WTC11 (cell line): ENCODE results near the gene SLC10A6. TPM values are rescaled to one million over a fixed set of nuclear protein-coding genes. Genes with fewer than 3 reads are reported as not detected.

Source experiments
- ATF2 ChIP-seq: sonication (generic); formaldehyde crosslinking; IDR thresholded peaks from 2 replicates; pipeline ENCODE4 v1.8.1; 2022; ENCODE audit warnings: low read depth, missing genetic modification reagents, borderline replicate concordance
- CTCF ChIP-seq: fragments of 200-600 bp; IDR thresholded peaks from 2 replicates; pipeline ENCODE4 v1.8.0; 2022; ENCODE audit warnings: antibody characterized with exemption
- ELF4 ChIP-seq: sonication (generic); formaldehyde crosslinking; IDR thresholded peaks from 2 replicates; pipeline ENCODE4 v1.8.1; 2022; ENCODE audit warnings: low read depth, mild to moderate bottlenecking, moderate library complexity, missing genetic modification reagents
- ETV6 ChIP-seq: sonication (generic); formaldehyde crosslinking; IDR thresholded peaks from 2 replicates; pipeline ENCODE4 v1.8.1; 2022; ENCODE audit warnings: mild to moderate bottlenecking, missing genetic modification reagents
- FOXJ3 ChIP-seq: sonication (generic); formaldehyde crosslinking; IDR thresholded peaks from 2 replicates; pipeline ENCODE4 v1.9.0; 2021; ENCODE audit warnings: missing genetic modification reagents, mild to moderate bottlenecking, borderline replicate concordance
- GABPB1 ChIP-seq: sonication (generic); formaldehyde crosslinking; IDR thresholded peaks from 2 replicates; pipeline ENCODE4 v1.8.1; 2023; ENCODE audit warnings: mild to moderate bottlenecking, missing genetic modification reagents
- GTF2I ChIP-seq: fragments of 250-450 bp; sonication (Bioruptor Pico); conservative IDR thresholded peaks from 2 replicates; pipeline ENCODE4 v1.4.0; 2021; ENCODE audit warnings: mild to moderate bottlenecking
- HMGA2 ChIP-seq: fragments of 250-450 bp; sonication (Bioruptor Pico); IDR thresholded peaks from 2 replicates; pipeline ENCODE4 v1.4.0; 2021; ENCODE audit warnings: mild to moderate bottlenecking, moderate library complexity
- IRF2 ChIP-seq: sonication (generic); formaldehyde crosslinking; IDR thresholded peaks from 2 replicates; pipeline ENCODE4 v1.8.0; 2022; ENCODE audit warnings: low read depth, missing genetic modification reagents, borderline replicate concordance
- MYBL2 ChIP-seq: sonication (generic); formaldehyde crosslinking; IDR thresholded peaks from 2 replicates; pipeline ENCODE4 v1.8.1; 2023; ENCODE audit warnings: mild to moderate bottlenecking, moderate library complexity, missing genetic modification reagents
- NFATC4 ChIP-seq: fragments of 250-450 bp; sonication (Bioruptor Pico); IDR thresholded peaks from 2 replicates; pipeline ENCODE4 v1.9.0; 2021; ENCODE audit warnings: mild to moderate bottlenecking
- RORB ChIP-seq: fragments of 250-450 bp; sonication (Bioruptor Pico); IDR thresholded peaks from 2 replicates; pipeline ENCODE4 v1.9.0; 2021; ENCODE audit warnings: mild to moderate bottlenecking
- SOX15 ChIP-seq: fragments of 250-450 bp; sonication (Bioruptor Pico); IDR thresholded peaks from 2 replicates; pipeline ENCODE4 v1.9.0; 2021; ENCODE audit warnings: mild to moderate bottlenecking
- SP1 ChIP-seq: sonication (generic); formaldehyde crosslinking; conservative IDR thresholded peaks from 2 replicates; pipeline ENCODE4 v1.8.1; 2022; ENCODE audit warnings: missing genetic modification reagents
- ZBTB21 ChIP-seq: sonication (generic); formaldehyde crosslinking; IDR thresholded peaks from 2 replicates; pipeline ENCODE4 v1.8.1; 2023; ENCODE audit warnings: mild to moderate bottlenecking, missing genetic modification reagents, borderline replicate concordance
- ZBTB43 ChIP-seq: sonication (generic); formaldehyde crosslinking; IDR thresholded peaks from 2 replicates; pipeline ENCODE4 v1.8.1; 2023; ENCODE audit warnings: mild to moderate bottlenecking, missing genetic modification reagents
- ZNF219 ChIP-seq: sonication (generic); formaldehyde crosslinking; IDR thresholded peaks from 2 replicates; pipeline ENCODE4 v1.8.0; 2023; ENCODE audit warnings: missing genetic modification reagents, mild to moderate bottlenecking, borderline replicate concordance
- ZNF232 ChIP-seq: sonication (generic); formaldehyde crosslinking; IDR thresholded peaks from 2 replicates; pipeline ENCODE4 v1.8.0; 2022; ENCODE audit warnings: mild to moderate bottlenecking, missing genetic modification reagents
- ZNF317 ChIP-seq: sonication (generic); formaldehyde crosslinking; IDR thresholded peaks from 2 replicates; pipeline ENCODE4 v1.8.1; 2023; ENCODE audit warnings: low read depth, mild to moderate bottlenecking, moderate library complexity, missing genetic modification reagents, borderline replicate concordance
- ZNF396 ChIP-seq: fragments of 250-450 bp; sonication (Bioruptor Pico); IDR thresholded peaks from 2 replicates; pipeline ENCODE4 v1.8.0; 2021; ENCODE audit warnings: mild to moderate bottlenecking, moderate library complexity, borderline replicate concordance
- ZNF416 ChIP-seq: fragments of 250-450 bp; sonication (Bioruptor Pico); IDR thresholded peaks from 2 replicates; pipeline ENCODE4 v1.9.0; 2021; ENCODE audit warnings: mild to moderate bottlenecking, inconsistent platforms
- ZNF512 ChIP-seq: sonication (generic); formaldehyde crosslinking; IDR thresholded peaks from 2 replicates; pipeline ENCODE4 v1.8.1; 2022; ENCODE audit warnings: missing genetic modification reagents, borderline replicate concordance
- total RNA-seq: library from RNA; stranded (reverse); gene quantifications from 3 replicates; pipeline ENCODE4 v1.2.3, GENCODE V29; 2021
- TF ChIP-seq, protein P1 (sequence below): fragments of 250-450 bp; sonication (Bioruptor Pico); IDR thresholded peaks from 2 replicates; pipeline ENCODE4 v1.8.0; 2021; ENCODE audit warnings: mild to moderate bottlenecking
- TF ChIP-seq, protein P2 (sequence below): sonication (generic); formaldehyde crosslinking; IDR thresholded peaks from 2 replicates; pipeline ENCODE4 v1.8.0; 2022; ENCODE audit warnings: missing genetic modification reagents
- TF ChIP-seq, protein P3 (sequence below): fragments of 250-450 bp; sonication (Bioruptor Pico); conservative IDR thresholded peaks from 2 replicates; pipeline ENCODE4 v1.9.0; 2021; ENCODE audit warnings: mild to moderate bottlenecking

Gene SLC10A6
- total RNA-seq, 1 experiment from 2014 or later: not detected

DNA sequence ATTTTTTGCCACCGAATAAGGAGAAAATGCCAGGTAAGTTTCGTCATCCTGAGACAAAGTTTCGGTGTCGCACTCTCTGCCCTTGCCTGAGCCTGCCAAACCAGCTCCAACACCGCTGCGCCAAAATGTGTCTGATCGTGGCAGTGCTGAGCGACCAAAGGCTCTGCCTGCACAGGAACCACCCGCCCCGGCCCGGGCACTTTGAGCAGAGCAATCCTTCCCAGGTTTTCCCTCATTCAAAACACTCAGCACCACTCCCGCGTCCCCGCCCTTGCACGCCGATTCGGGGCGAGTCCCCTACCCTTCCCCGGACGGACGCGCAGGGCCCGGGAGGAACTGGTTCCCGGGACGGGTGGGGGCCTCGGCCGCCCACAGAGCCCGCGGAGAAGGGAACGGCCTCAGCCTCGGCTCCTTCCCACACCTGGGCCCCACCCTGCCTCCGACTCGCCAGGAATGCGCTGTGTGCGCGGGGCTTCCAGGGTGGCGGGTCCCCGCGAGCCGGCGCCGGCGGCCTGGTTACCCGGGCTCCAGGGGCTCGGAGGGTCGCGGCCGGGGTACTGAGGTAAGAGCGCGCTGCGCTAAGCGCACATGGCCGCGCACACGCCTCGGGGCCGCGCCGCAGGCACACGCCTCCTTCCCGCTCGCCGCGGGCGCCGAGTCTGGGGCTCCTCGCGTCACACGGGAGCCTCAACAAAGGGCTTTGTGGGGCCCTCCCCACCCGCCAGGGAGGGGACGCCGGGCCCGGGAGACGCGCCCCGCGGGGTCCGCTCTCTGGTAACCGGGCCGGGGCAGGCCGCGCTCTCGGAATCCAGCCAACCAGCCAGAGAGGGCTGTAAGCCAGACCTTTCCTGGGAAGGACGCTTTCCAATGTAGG is 42.8 kb upstream of the SLC10A6 start, which contains the start of gene C4orf36 (continued):
- TF ChIP-seq ZBTB21 (CRISPR knock-in tag) (no peak), ZNF396 (CRISPR knock-in tag) (no peak), ZNF219 (CRISPR knock-in tag) (peak; percentile 81; the same call in 1 of the 2 replicates), ZNF512 (no peak), FOXJ3 (CRISPR knock-in tag) (no peak), ATF2 (CRISPR knock-in tag) (0 out of 2 replicates have a peak, but pooled peaks have one; percentile 28), SOX15 (CRISPR knock-in tag) (no peak), IRF2 (no peak), CTCF (no peak), RORB (CRISPR knock-in tag) (no peak), ELF4 (CRISPR knock-in tag) (0 out of 2 replicates have a peak, but pooled peaks have one; percentile 53), ZBTB43 (CRISPR knock-in tag) (no peak; the same call in 1 of the 2 replicates), ZNF232 (CRISPR knock-in tag) (peak; percentile 46; the same call in 1 of the 2 replicates), ZNF317 (CRISPR knock-in tag) (peak; percentile 11; the same call in 1 of the 2 replicates), ZNF416 (CRISPR knock-in tag) (no peak), GABPB1 (CRISPR knock-in tag) (no peak), HMGA2 (no peak), GTF2I (no peak; the same call in 1 of the 2 replicates), NFATC4 (CRISPR knock-in tag) (no peak), SP1 (CRISPR knock-in tag) (peak; percentile 45; the same call in 1 of the 2 replicates), ETV6 (CRISPR knock-in tag) (peak; percentile 79; the same call in 1 of the 2 replicates), MYBL2 (peak; percentile 90)
- TF ChIP-seq, protein P1, sequence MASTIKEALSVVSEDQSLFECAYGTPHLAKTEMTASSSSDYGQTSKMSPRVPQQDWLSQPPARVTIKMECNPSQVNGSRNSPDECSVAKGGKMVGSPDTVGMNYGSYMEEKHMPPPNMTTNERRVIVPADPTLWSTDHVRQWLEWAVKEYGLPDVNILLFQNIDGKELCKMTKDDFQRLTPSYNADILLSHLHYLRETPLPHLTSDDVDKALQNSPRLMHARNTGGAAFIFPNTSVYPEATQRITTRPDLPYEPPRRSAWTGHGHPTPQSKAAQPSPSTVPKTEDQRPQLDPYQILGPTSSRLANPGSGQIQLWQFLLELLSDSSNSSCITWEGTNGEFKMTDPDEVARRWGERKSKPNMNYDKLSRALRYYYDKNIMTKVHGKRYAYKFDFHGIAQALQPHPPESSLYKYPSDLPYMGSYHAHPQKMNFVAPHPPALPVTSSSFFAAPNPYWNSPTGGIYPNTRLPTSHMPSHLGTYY (CRISPR knock-in tag): 0 out of 2 replicates have a peak, but pooled peaks have one; percentile 66
- TF ChIP-seq, protein P2, sequence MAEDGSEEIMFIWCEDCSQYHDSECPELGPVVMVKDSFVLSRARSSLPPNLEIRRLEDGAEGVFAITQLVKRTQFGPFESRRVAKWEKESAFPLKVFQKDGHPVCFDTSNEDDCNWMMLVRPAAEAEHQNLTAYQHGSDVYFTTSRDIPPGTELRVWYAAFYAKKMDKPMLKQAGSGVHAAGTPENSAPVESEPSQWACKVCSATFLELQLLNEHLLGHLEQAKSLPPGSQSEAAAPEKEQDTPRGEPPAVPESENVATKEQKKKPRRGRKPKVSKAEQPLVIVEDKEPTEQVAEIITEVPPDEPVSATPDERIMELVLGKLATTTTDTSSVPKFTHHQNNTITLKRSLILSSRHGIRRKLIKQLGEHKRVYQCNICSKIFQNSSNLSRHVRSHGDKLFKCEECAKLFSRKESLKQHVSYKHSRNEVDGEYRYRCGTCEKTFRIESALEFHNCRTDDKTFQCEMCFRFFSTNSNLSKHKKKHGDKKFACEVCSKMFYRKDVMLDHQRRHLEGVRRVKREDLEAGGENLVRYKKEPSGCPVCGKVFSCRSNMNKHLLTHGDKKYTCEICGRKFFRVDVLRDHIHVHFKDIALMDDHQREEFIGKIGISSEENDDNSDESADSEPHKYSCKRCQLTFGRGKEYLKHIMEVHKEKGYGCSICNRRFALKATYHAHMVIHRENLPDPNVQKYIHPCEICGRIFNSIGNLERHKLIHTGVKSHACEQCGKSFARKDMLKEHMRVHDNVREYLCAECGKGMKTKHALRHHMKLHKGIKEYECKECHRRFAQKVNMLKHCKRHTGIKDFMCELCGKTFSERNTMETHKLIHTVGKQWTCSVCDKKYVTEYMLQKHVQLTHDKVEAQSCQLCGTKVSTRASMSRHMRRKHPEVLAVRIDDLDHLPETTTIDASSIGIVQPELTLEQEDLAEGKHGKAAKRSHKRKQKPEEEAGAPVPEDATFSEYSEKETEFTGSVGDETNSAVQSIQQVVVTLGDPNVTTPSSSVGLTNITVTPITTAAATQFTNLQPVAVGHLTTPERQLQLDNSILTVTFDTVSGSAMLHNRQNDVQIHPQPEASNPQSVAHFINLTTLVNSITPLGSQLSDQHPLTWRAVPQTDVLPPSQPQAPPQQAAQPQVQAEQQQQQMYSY (CRISPR knock-in tag): peak; percentile 88
- TF ChIP-seq, protein P3, sequence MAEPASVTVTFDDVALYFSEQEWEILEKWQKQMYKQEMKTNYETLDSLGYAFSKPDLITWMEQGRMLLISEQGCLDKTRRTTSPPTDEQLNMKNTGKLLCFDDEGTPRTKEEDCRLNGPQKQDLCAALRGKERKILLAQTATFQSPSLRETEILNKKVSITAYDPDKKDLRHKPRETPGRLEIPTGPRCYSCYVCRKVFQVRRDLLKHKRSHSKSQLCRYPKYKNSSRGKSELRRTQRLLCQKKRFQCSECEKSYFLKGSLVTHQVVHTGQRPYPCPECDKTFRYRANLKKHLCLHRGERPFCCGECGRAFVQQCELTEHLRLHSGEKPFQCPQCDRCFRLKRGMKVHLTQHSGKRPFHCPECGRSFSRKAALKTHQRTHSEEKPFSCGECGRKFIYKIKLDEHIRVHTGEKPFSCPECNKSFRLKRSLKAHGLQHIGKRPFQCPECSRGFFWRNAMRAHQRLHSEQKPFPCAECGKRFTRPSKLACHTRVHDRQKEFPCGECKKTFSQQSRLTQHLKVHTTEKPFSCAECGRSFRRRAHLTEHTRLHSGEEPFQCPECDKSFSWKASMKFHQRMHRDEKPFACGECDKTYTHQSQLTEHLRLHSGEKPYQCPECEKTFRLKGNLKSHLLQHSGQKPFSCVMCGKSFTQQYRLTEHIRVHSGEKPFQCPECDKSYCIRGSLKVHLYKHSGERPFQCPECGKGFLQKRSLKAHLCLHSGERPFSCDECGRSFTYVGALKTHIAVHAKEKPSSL: no peak
